ENCODE measurements around the gene SLC35D1.
A peak's percentile ranks its signal among the peaks of the same experiment; 100 is the strongest.

The SLC35D1 gene

DNA sequence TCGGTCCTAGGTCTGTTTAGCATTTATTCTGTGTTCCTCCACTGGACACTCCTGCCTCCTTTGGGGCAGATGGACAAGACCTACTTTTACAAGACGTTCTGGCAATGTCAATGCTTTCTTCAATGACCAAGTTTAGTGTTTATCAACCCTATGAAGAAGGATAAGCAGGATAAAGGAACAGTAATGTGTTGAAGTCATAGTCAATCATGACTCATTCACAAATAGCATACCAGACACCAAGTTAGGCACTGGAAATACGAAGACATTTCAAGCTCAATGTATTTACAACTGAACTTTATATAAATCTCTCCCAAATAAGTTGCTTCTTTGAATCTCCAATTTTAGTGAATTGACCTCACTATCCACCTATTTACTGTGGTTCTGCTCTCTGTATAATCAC lies 4.8 kb upstream of the SLC35D1 start:
- H3K9ac ChIP-seq (ENCODE audit: insufficient read length): no peak overlapping the region
- H3K9me3 ChIP-seq (ENCODE audit: low read depth, low read length): no peaks in the 10 kb centered on the region
- TF ChIP-seq FOXP2 (optimal IDR thresholded peaks at IDR 0.05; ENCODE audit: control extremely low read depth, extremely low read length, insufficient read depth) (no peak), EZH2 (IDR thresholded peaks at IDR 0.05) (no peak), POLR2AphosphoS5 (IDR thresholded peaks at IDR 0.05; ENCODE audit: borderline replicate concordance, low read depth, low read length) (no peak)
- no peaks in the 10 kb centered on the region for H3K36me3 ChIP-seq (ENCODE audit: insufficient read depth, low read length)
- H3K27ac ChIP-seq: no peak overlapping the region
- H3K4me3 ChIP-seq: no peak overlapping the region
- DNase-seq (ENCODE audit: low read depth, low spot score): no peak

DNA sequence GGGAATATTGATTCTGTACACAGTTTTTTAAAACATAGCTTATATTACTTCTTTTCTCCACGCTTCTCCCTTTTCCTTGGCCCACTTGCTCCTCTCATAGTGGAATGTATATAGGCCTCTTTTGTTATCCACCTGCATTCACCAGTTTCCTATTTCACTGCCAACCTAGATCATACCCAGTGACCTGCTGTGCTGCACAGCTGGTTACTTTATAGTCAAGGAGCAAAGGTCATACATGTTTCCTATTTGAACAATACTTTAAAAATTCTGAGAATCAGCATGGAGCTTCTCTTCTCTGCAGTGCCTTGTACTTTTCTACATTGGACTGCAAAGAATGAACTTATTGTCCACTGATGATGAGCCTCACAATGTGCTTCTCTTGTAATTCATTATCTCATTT lies 4.3 kb upstream of the SLC35D1 start:
- no peaks in the 10 kb centered on the region for H3K9me3 ChIP-seq (ENCODE audit: low read depth, low read length)
- no peak overlapping the region for H3K4me3 ChIP-seq
- no peak for DNase-seq (ENCODE audit: low read depth, low spot score)
- H3K27ac ChIP-seq: no peak overlapping the region
- H3K36me3 ChIP-seq (ENCODE audit: insufficient read depth, low read length): no peaks in the 10 kb centered on the region
- H3K9ac ChIP-seq (ENCODE audit: insufficient read length): no peak overlapping the region
- no peak for TF ChIP-seq POLR2AphosphoS5 (IDR thresholded peaks at IDR 0.05; ENCODE audit: borderline replicate concordance, low read depth, low read length)
- no peak for TF ChIP-seq FOXP2 (optimal IDR thresholded peaks at IDR 0.05; ENCODE audit: control extremely low read depth, extremely low read length, insufficient read depth)
- TF ChIP-seq EZH2 (IDR thresholded peaks at IDR 0.05): no peak

DNA sequence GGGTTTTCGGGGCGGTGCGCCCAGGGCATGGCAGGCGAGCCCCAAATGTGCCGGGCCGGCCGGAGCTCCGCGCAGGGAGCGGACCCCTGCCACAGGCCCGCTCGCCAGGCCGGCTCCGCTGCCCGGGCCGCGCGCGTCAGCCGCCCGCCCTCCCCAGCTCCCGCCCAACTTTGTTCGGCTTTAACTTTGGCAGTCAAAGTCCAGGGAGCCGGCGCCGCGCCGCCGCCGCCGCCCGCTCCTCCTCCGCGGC lies 488 bp downstream of the SLC35D1 start:
- Histone ChIP-seq H3K27ac (no peak overlapping the region), H3K9me3 (ENCODE audit: low read depth, low read length) (no peaks in the 10 kb centered on the region), H3K9ac (ENCODE audit: insufficient read length) (peak overlapping the region; percentile 87), H3K36me3 (ENCODE audit: insufficient read depth, low read length) (peaks cover 16% of the 10 kb centered on the region), H3K4me3 (peak overlapping the region; percentile 94)
- TF ChIP-seq POLR2AphosphoS5 (IDR thresholded peaks at IDR 0.05; ENCODE audit: borderline replicate concordance, low read depth, low read length): no peak
- no peak for TF ChIP-seq FOXP2 (optimal IDR thresholded peaks at IDR 0.05; ENCODE audit: control extremely low read depth, extremely low read length, insufficient read depth)
- TF ChIP-seq EZH2 (IDR thresholded peaks at IDR 0.05): no peak
- DNase-seq (ENCODE audit: low read depth, low spot score): no peak

DNA sequence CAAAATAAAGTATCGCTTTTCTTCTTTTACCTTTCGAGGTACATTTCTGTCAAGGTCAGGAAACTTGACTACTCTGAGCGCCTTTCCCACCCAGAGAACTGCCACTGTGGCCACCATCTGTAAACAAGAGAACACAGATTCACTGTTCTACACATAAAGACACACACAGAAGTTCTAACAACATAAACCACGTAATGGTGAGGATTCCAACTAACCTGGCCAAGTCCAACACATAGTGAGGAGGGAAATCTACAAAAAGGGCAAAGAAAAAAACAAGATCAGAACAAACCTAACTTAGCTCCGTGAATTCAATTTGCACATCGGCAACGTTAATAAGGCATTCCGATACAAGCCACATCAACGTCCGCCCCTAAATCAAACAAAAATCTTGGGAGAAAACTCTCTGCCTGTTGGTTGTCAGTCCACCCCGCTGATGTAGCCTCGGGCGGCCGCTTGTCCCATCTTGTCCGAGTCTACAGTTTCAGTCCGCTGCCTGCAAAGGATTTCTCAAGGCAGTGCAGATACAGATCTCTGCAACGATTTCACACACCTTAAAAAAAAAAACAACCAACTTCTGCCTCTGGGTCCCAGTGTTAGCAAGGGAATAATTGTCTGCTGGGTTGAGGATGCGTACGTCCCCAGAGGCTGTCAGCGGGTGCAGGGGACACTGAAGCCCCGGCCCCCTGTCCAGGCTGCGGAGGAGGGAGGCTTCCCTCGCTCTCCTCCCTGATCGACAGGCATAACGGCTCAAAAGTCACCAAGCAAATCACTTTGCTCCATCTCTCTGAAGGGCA lies 1.0 kb downstream of the SLC35D1 start:
- no peak for DNase-seq (ENCODE audit: low read depth, low spot score)
- Histone ChIP-seq H3K9ac (ENCODE audit: insufficient read length) (peak overlapping the region; percentile 87), H3K27ac (no peak overlapping the region), H3K9me3 (ENCODE audit: low read depth, low read length) (no peaks in the 10 kb centered on the region), H3K36me3 (ENCODE audit: insufficient read depth, low read length) (peaks cover 21% of the 10 kb centered on the region), H3K4me3 (peak overlapping the region; percentile 94)
- TF ChIP-seq POLR2AphosphoS5 (IDR thresholded peaks at IDR 0.05; ENCODE audit: borderline replicate concordance, low read depth, low read length) (no peak), EZH2 (IDR thresholded peaks at IDR 0.05) (no peak), FOXP2 (optimal IDR thresholded peaks at IDR 0.05; ENCODE audit: control extremely low read depth, extremely low read length, insufficient read depth) (no peak)

DNA sequence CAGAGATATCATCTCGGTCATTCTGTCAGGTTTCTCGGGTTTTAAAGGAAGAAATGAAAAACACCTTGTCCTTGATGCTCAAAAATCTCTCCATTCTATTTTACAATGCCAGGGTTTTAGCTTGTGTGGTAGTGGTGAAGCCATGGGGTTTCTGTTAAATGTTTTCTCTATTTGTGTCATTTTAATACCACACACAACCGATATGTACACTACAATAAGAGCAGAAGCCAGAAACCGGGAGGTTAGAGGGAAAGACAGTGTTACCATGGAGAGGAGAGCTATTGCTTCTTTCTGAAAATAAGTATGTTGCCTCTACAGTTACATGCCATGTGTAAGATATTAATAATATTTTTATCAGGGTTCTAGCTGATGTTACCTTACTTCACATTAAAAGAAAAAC lies 2.8 kb downstream of the SLC35D1 start:
- Histone ChIP-seq H3K4me3 (no peak overlapping the region), H3K9me3 (ENCODE audit: low read depth, low read length) (no peaks in the 10 kb centered on the region), H3K9ac (ENCODE audit: insufficient read length) (no peak overlapping the region)

DNA sequence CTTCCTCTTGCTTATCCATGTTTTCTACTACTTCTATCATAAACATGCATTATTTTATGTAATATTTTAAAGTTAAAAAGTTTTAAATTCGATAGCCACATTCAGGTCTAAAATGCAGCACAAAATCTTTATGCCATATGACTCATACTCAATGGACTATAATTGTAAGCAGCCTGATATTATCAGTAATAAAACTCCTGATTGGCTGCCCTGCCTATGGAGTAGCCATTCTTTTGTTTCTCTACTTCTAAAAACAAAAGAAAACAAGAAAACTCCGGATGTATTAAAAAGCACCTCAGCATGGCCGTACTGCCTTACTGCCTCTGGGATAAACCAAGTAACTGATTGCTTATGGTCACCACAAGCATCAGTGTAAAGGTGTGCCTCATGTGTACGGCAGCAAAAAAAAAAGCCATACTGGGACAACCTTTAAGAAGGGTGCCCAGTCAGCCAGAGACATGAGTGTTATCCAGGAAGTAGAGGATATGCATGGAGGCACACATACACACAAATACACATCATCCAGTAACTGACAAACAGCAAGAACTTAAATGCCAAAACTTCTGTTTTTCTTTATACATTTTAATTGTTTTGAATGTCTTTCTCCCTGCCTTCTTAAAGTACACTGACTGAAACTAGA lies 9.2 kb downstream of the SLC35D1 start:
- peaks cover 74% of the 10 kb centered on the region for H3K36me3 ChIP-seq (ENCODE audit: insufficient read depth, low read length)
- no peak for TF ChIP-seq POLR2AphosphoS5 (IDR thresholded peaks at IDR 0.05; ENCODE audit: borderline replicate concordance, low read depth, low read length)
- TF ChIP-seq FOXP2 (optimal IDR thresholded peaks at IDR 0.05; ENCODE audit: control extremely low read depth, extremely low read length, insufficient read depth): no peak
- no peak for TF ChIP-seq EZH2 (IDR thresholded peaks at IDR 0.05)
- H3K27ac ChIP-seq: no peak overlapping the region
- H3K9ac ChIP-seq (ENCODE audit: insufficient read length): no peak overlapping the region
- no peak for DNase-seq (ENCODE audit: low read depth, low spot score)
- H3K4me3 ChIP-seq: no peak overlapping the region
- no peaks in the 10 kb centered on the region for H3K9me3 ChIP-seq (ENCODE audit: low read depth, low read length)

More for the DNA sequence above, 2.8 kb downstream of the SLC35D1 start:
- TF ChIP-seq POLR2AphosphoS5 (IDR thresholded peaks at IDR 0.05; ENCODE audit: borderline replicate concordance, low read depth, low read length) (no peak), EZH2 (IDR thresholded peaks at IDR 0.05) (no peak), FOXP2 (optimal IDR thresholded peaks at IDR 0.05; ENCODE audit: control extremely low read depth, extremely low read length, insufficient read depth) (no peak)
- Histone ChIP-seq H3K27ac (no peak overlapping the region), H3K36me3 (ENCODE audit: insufficient read depth, low read length) (peaks cover 35% of the 10 kb centered on the region)
- DNase-seq (ENCODE audit: low read depth, low spot score): no peak

DNA sequence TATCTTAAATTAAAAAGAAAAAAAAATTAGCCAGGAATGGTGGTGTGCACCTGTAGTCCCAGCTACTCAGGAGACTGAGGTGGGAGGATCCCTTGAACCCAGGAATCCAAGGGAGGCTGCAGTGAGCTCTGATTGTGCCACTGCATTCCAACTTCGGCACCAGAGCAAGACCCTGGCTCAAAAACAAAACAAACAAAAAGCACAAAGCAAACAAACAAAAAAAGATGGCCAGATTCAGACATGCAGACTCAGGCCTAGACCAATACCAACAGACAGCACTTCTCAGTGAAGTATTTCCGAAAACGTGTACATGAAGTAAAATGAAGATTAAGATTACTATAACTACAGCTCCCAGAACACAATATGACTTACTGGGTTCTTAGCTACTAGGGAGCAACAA lies 10.6 kb downstream of the SLC35D1 start:
- H3K36me3 ChIP-seq (ENCODE audit: insufficient read depth, low read length): peaks cover 68% of the 10 kb centered on the region
- no peak overlapping the region for H3K27ac ChIP-seq
- TF ChIP-seq POLR2AphosphoS5 (IDR thresholded peaks at IDR 0.05; ENCODE audit: borderline replicate concordance, low read depth, low read length) (no peak), FOXP2 (optimal IDR thresholded peaks at IDR 0.05; ENCODE audit: control extremely low read depth, extremely low read length, insufficient read depth) (no peak), EZH2 (IDR thresholded peaks at IDR 0.05) (no peak)
- no peaks in the 10 kb centered on the region for H3K9me3 ChIP-seq (ENCODE audit: low read depth, low read length)
- no peak overlapping the region for H3K9ac ChIP-seq (ENCODE audit: insufficient read length)
- DNase-seq (ENCODE audit: low read depth, low spot score): no peak
- H3K4me3 ChIP-seq: no peak overlapping the region

DNA sequence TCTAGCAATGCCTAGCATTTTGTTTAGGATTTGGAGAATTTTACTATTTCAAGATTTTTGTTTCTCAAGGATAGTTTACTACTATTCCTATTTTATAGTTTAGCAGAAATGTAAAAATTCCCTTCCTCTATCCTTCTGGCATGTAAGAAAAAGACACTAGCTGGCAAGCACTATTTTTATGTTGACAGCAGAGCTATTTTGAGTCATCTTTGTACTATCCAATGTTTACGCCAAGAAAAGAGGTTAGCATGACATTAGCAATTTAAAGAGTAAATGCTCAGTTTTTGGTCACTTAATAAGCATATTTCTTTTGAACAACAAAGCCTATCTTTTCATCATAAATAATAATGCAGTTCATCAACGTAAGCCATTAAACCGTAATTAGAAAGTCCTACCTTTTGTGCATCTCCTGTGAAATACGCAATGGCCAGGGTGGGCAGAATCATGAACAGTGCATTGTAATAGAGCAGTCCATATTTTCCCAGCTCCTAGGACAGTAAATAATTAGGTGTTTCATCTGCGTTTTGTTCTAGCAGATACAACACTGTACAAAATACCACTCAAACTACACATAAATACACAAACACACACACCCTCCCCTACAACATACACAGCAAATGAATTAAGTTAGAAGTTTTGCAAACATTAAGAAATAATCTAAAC lies 12.0 kb downstream of the SLC35D1 start:
- H3K9ac ChIP-seq (ENCODE audit: insufficient read length): no peak overlapping the region
- no peak overlapping the region for H3K27ac ChIP-seq
- H3K4me3 ChIP-seq: no peak overlapping the region
- peaks cover 67% of the 10 kb centered on the region for H3K36me3 ChIP-seq (ENCODE audit: insufficient read depth, low read length)
- no peak for TF ChIP-seq EZH2 (IDR thresholded peaks at IDR 0.05)
- no peak for TF ChIP-seq FOXP2 (optimal IDR thresholded peaks at IDR 0.05; ENCODE audit: control extremely low read depth, extremely low read length, insufficient read depth)
- TF ChIP-seq POLR2AphosphoS5 (IDR thresholded peaks at IDR 0.05; ENCODE audit: borderline replicate concordance, low read depth, low read length): no peak
- no peak for DNase-seq (ENCODE audit: low read depth, low spot score)
- H3K9me3 ChIP-seq (ENCODE audit: low read depth, low read length): no peaks in the 10 kb centered on the region
